SH-SY5Y (cell line): ENCODE measurements around the gene ART1.

Experiments used
- GATA2 ChIP-seq: IDR thresholded peaks from 2 replicates; pipeline ENCODE4 v1.6.1; 2011; ENCODE audit warnings: mild to moderate bottlenecking, low read depth, low read length
- GATA3 ChIP-seq: IDR thresholded peaks from 2 replicates; pipeline ENCODE4 v1.6.1; 2011; ENCODE audit warnings: low read depth, mild to moderate bottlenecking, low read length, moderate library complexity

DNA sequence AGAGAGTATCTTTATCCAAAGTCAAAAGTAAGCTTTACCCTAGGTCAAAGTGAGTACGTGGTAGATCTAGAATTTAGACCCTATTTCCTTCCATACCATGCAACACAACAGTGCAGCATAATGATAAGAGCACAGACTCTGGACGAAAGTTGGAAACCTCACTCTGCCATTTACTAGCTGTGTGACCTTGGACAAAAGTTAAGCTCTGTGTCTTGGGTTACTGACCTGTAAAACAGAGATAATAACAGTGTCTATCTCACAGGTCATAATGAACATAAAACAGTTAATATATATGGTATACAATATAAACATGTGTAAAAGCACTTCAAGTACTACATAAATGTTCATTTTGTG lies 39.9 kb downstream of the ART1 start:
- no peak for TF ChIP-seq GATA3
- TF ChIP-seq GATA2: no peak
